Mammary epithelial cell (primary cell): ENCODE data around the gene RTCB.

Experiments
- CTCF ChIP-seq, 2 donors: IDR thresholded peaks in 1 of 2; conservative IDR thresholded peaks in 1 of 2; 2 replicates each; pipeline ENCODE4 v1.5.1; 2011 to 2012; ENCODE audit warnings: inconsistent platforms in 2 of 2, low read length in 2 of 2, mild to moderate bottlenecking in 2 of 2, control low read depth in 1 of 2, low read depth in 1 of 2; ENCODE audit not compliant: insufficient read depth in 1 of 2; ENCODE audit errors: extremely low read depth in 1 of 2
- EZH2 ChIP-seq: IDR thresholded peaks from 2 replicates; pipeline ENCODE4 v1.6.1; 2012; ENCODE audit warnings: low read length, inconsistent platforms, borderline replicate concordance

GRCh38 chr22:32354360-32355351 is 57.4 kb downstream of the RTCB start:
- TF ChIP-seq CTCF (conservative IDR thresholded peaks at IDR 0.05 in 1 of 2, IDR thresholded peaks at IDR 0.05 in 1 of 2; ENCODE audit: extremely low read depth in 1 of 2, insufficient read depth in 1 of 2, low read depth in 1 of 2, low read length in 2 of 2) (no peak), EZH2 (no peak)
